OCI-LY1 (cell line): Measurements from ENCODE around the gene CAPZA1.
A peak's percentile ranks its signal among the peaks of the same experiment; 100 is the strongest.
"Not testable (repeated sequence)": the region's sequence is repeated elsewhere in the genome, so short reads cannot be mapped to it uniquely, and the experiment has no call there.

ENCODE experiments used
- H2AFZ ChIP-seq: fragments of 200-600 bp; sonication (generic), shearing (Covaris generic); 2 replicates; pipeline ENCODE4 v1.6.0; 2014; ENCODE audit warnings: antibody characterized with exemption, mild to moderate bottlenecking, low read length
- H3F3A ChIP-seq: fragments of 200-600 bp; sonication (generic), shearing (Covaris generic); 2 replicates; pipeline ENCODE4 v1.6.0; 2014; ENCODE audit warnings: mild to moderate bottlenecking, antibody characterized with exemption, low read length, moderate library complexity; ENCODE audit not compliant: insufficient read depth
- H3K27ac ChIP-seq: fragments of 200-600 bp; sonication (generic); 2 replicates; pipeline ENCODE4 v1.5.1; 2014; ENCODE audit warnings: low read length, mixed run types, mild to moderate bottlenecking, low read depth; ENCODE audit not compliant: poor library complexity, severe bottlenecking
- H3K27me3 ChIP-seq: fragments of 200-600 bp; sonication (generic); 2 replicates; pipeline ENCODE4 v1.6.0; 2014; ENCODE audit warnings: antibody characterized with exemption, mild to moderate bottlenecking, low read length, moderate library complexity; ENCODE audit not compliant: insufficient read depth
- H3K36me3 ChIP-seq: fragments of 200-600 bp; sonication (generic); 2 replicates; pipeline ENCODE4 v1.6.1; 2014; ENCODE audit warnings: mild to moderate bottlenecking, antibody characterized with exemption, low read length, moderate library complexity, mixed read lengths; ENCODE audit not compliant: insufficient read depth
- H3K4me1 ChIP-seq: fragments of 200-600 bp; sonication (generic); 2 replicates; pipeline ENCODE4 v1.5.1; 2014; ENCODE audit warnings: mild to moderate bottlenecking, low read length, moderate library complexity; ENCODE audit not compliant: insufficient read depth, severe bottlenecking
- H3K4me2 ChIP-seq: fragments of 200-600 bp; sonication (generic), shearing (Covaris generic); 2 replicates; pipeline ENCODE4 v1.6.1; 2014; ENCODE audit warnings: low read length
- H3K4me3 ChIP-seq: fragments of 200-600 bp; sonication (generic); 2 replicates; pipeline ENCODE4 v1.5.1; 2014; ENCODE audit warnings: low read length, low read depth, mild to moderate bottlenecking, mixed read lengths; ENCODE audit not compliant: poor library complexity, severe bottlenecking
- H3K79me2 ChIP-seq: fragments of 200-600 bp; shearing (Covaris generic); 2 replicates; pipeline ENCODE4 v1.6.1; 2016; ENCODE audit warnings: mixed run types, low read length, mixed read lengths; ENCODE audit not compliant: insufficient read depth
- H3K9ac ChIP-seq: fragments of 200-600 bp; sonication (generic), shearing (Covaris generic); 2 replicates; pipeline ENCODE4 v1.6.1; 2014; ENCODE audit warnings: mild to moderate bottlenecking, low read length, mixed read lengths
- H3K9me2 ChIP-seq: fragments of 200-600 bp; sonication (generic), shearing (Covaris generic); 2 replicates; pipeline ENCODE4 v1.6.1; 2014; ENCODE audit warnings: low read depth, mild to moderate bottlenecking, low read length, mixed read lengths
- H3K9me3 ChIP-seq: fragments of 200-600 bp; shearing (Covaris generic); 2 replicates; pipeline ENCODE4 v1.6.1; 2014; ENCODE audit warnings: low read length, mixed read lengths
- H4K20me1 ChIP-seq: fragments of 200-600 bp; sonication (generic), shearing (Covaris generic); 2 replicates; pipeline ENCODE4 v1.6.0; 2016; ENCODE audit warnings: mild to moderate bottlenecking, low read length; ENCODE audit not compliant: insufficient read depth
- CTCF ChIP-seq: fragments of 200-600 bp; sonication (generic), shearing (Covaris generic); IDR thresholded peaks from 2 replicates; pipeline ENCODE4 v1.5.1; 2017; ENCODE audit warnings: mild to moderate bottlenecking, antibody characterized with exemption, low read length, moderate library complexity, mixed read lengths
- EZH2 ChIP-seq: fragments of 200-600 bp; sonication (generic), shearing (Covaris generic); IDR thresholded peaks from 2 replicates; pipeline ENCODE4 v1.8.0; 2017; ENCODE audit warnings: borderline replicate concordance, mixed run types, mild to moderate bottlenecking, antibody characterized with exemption, low read length, moderate library complexity, mixed read lengths

CAPZA1 gene

GRCh38 chr1:112620377-112620695 is 704 bp downstream of the CAPZA1 start:
- Histone ChIP-seq H3K9ac (peak overlapping the region; percentile 93), H4K20me1 (no peaks in the 10 kb centered on the region), H3K79me2 (peaks cover 53% of the 10 kb centered on the region), H3K9me3 (no peaks in the 10 kb centered on the region), H3K27me3 (no peaks in the 10 kb centered on the region), H3K4me3 (peak overlapping the region; percentile 71), H3K27ac (peak overlapping the region; percentile 96), H3F3A (no peaks in the 10 kb centered on the region), H3K4me1 (peaks cover 56% of the 10 kb centered on the region), H2AFZ (no peak overlapping the region), H3K9me2 (no peaks in the 10 kb centered on the region), H3K36me3 (peaks cover 7% of the 10 kb centered on the region; the same call in 1 of the 2 replicates), H3K4me2 (peak overlapping the region; percentile 83)
- TF ChIP-seq CTCF (no peak), EZH2 (no peak)

- H4K20me1 ChIP-seq, H3F3A ChIP-seq, H3K4me3 ChIP-seq, H3K9me3 ChIP-seq, H3K27me3 ChIP-seq, H3K9me2 ChIP-seq, H3K4me2 ChIP-seq, H3K9ac ChIP-seq, H2AFZ ChIP-seq: not testable (repeated sequence)
- peaks cover 63% of the 10 kb centered on the region for H3K4me1 ChIP-seq
- peaks cover 41% of the 10 kb centered on the region for H3K36me3 ChIP-seq
- H3K27ac ChIP-seq = peak overlapping the region; percentile 34
- H3K79me2 ChIP-seq = peaks cover 92% of the 10 kb centered on the region
These were observed 4.9 kb downstream of the CAPZA1 start for GRCh38 chr1:112624493-112624892.

- H3K4me2 ChIP-seq = no peak overlapping the region
- no peaks in the 10 kb centered on the region for H3K9me2 ChIP-seq
- peaks cover 50% of the 10 kb centered on the region for H3K36me3 ChIP-seq
- no peak overlapping the region for H3K4me3 ChIP-seq
- no peak overlapping the region for H3K9ac ChIP-seq
- no peak overlapping the region for H3K27ac ChIP-seq
- H3K9me3 ChIP-seq = no peaks in the 10 kb centered on the region
- no peak overlapping the region for H2AFZ ChIP-seq
- H3F3A ChIP-seq = no peaks in the 10 kb centered on the region
- no peaks in the 10 kb centered on the region for H3K27me3 ChIP-seq
- H4K20me1 ChIP-seq = no peaks in the 10 kb centered on the region
- peaks cover 63% of the 10 kb centered on the region for H3K4me1 ChIP-seq
- H3K79me2 ChIP-seq = peaks cover 93% of the 10 kb centered on the region
- TF ChIP-seq EZH2 (no peak), CTCF (no peak)
These were observed 6.1 kb downstream of the CAPZA1 start for GRCh38 chr1:112625696-112626095.

- Histone ChIP-seq H3K9me2 (no peaks in the 10 kb centered on the region), H3K27ac (peak overlapping the region; percentile 24), H3K27me3 (no peaks in the 10 kb centered on the region), H2AFZ (no peak overlapping the region), H3K4me1 (peaks cover 63% of the 10 kb centered on the region), H3K4me2 (0 out of 2 replicates have a peak overlapping the region, but pooled peaks have one; percentile 7), H3K36me3 (peaks cover 55% of the 10 kb centered on the region), H3K4me3 (no peak overlapping the region), H3F3A (no peaks in the 10 kb centered on the region), H3K9me3 (no peaks in the 10 kb centered on the region), H3K79me2 (peaks cover 93% of the 10 kb centered on the region), H4K20me1 (no peaks in the 10 kb centered on the region), H3K9ac (no peak overlapping the region)
- TF ChIP-seq CTCF (no peak), EZH2 (no peak)
These were observed 6.6 kb downstream of the CAPZA1 start for GRCh38 chr1:112626193-112626592.
